GM12878 (cell line): ENCODE measurements around the gene ERV3-1. TPM values are rescaled to one million over a fixed set of nuclear protein-coding genes. Genes with fewer than 3 reads are reported as not detected.

Experiments
- ATAC-seq: fragments of 200-7000 bp; cut with Tn5 transposase; 3 replicates; pipeline ENCODE4 v1.9.1; 2020; ENCODE audit warnings: mild to moderate bottlenecking, moderate library complexity
- BruUV-seq: library from RNA; stranded (reverse); fragments of 400-500 nt; replicated peaks from 2 replicates; lab custom pipeline; 2021; lab: Mats Ljungman, UMichigan
- CTCF ChIA-PET: fragments of 300-600 bp; sonication (Branson Sonifier 250); formaldehyde crosslinking; extraction: SDS; loops from one replicate; lab custom pipeline; 2021; ENCODE audit warnings: inconsistent platforms; lab: Yijun Ruan, JAX
- POLR2A ChIA-PET: fragments of 350-600 bp; formaldehyde crosslinking; extraction: SDS; loops from one replicate; lab custom pipeline; 2021; ENCODE audit warnings: inconsistent platforms; lab: Charles Lee
- RAD21 ChIA-PET: fragments of 300-600 bp; sonication (Branson Sonifier 250); formaldehyde crosslinking; loops from one replicate; lab custom pipeline; 2023; ENCODE audit warnings: antibody characterized with exemption; ENCODE audit not compliant: unreplicated experiment; lab: Charles Lee
- SMC1A ChIA-PET: fragments of 300-600 bp; sonication (Branson Sonifier 250); formaldehyde crosslinking; loops from one replicate; lab custom pipeline; 2023; ENCODE audit not compliant: unreplicated experiment, uncharacterized antibody; lab: Charles Lee
- DNase-seq: peaks from one replicate; pipeline ENCODE4 v3.0.0-alpha.2; 2011; ENCODE audit warnings: low read depth, low spot score
- FAIRE-seq: peaks from 3 replicates; lab custom pipeline; 2011; peaks lifted over from hg19 to GRCh38; lab: Jason Lieb, UNC
- H2AFZ ChIP-seq: 2 replicates; pipeline ENCODE4 v1.6.0; 2011; ENCODE audit warnings: low read depth, low read length, control low read depth; ENCODE audit not compliant: control insufficient read depth
- H3K27ac ChIP-seq: 2 replicates; pipeline ENCODE4 v1.5.1; 2011; ENCODE audit warnings: control low read depth; ENCODE audit not compliant: control insufficient read depth, insufficient read depth
- H3K27me3 ChIP-seq, 2 experiments: replicated peaks in 1 of 2; 2 replicates each; pipeline versions ENCODE4 v1.6.0 to v1.6.1; 2011; ENCODE audit warnings: low read length in 1 of 2; ENCODE audit not compliant: control insufficient read depth in 2 of 2, insufficient read depth in 2 of 2
- H3K36me3 ChIP-seq, 2 experiments: 2 replicates each; pipeline ENCODE4 v1.5.1; 2011; ENCODE audit warnings: low read length in 1 of 2; ENCODE audit not compliant: control insufficient read depth in 2 of 2, insufficient read depth in 2 of 2
- H3K4me1 ChIP-seq: 2 replicates; pipeline ENCODE4 v1.6.1; 2011; ENCODE audit warnings: mild to moderate bottlenecking, low read length, moderate library complexity, mixed read lengths; ENCODE audit not compliant: control insufficient read depth, insufficient read depth
- H3K4me2 ChIP-seq: 2 replicates; pipeline ENCODE4 v1.6.0; 2011; ENCODE audit warnings: control low read depth; ENCODE audit not compliant: control insufficient read depth, insufficient read depth
- H3K4me3 ChIP-seq: fragments of 200-600 bp; sonication (generic); 2 replicates; pipeline ENCODE4 v1.5.1; 2016
- H3K79me2 ChIP-seq: 2 replicates; pipeline ENCODE4 v1.6.0; 2011; ENCODE audit warnings: low read length; ENCODE audit not compliant: control insufficient read depth, insufficient read depth
- H3K9ac ChIP-seq: 2 replicates; pipeline ENCODE4 v1.8.0; 2011; ENCODE audit warnings: low read length, control low read depth, mixed read lengths; ENCODE audit not compliant: control insufficient read depth, insufficient read depth
- H3K9me3 ChIP-seq: replicated peaks from 3 replicates; pipeline ENCODE4 v1.5.1; 2011; ENCODE audit warnings: mild to moderate bottlenecking, low read length; ENCODE audit not compliant: control insufficient read depth, insufficient read depth
- H4K20me1 ChIP-seq: 2 replicates; pipeline ENCODE4 v1.6.0; 2011; ENCODE audit not compliant: control insufficient read depth, insufficient read depth
- ASH2L ChIP-seq: fragments of 300-600, 200-600 bp; sonication (generic); IDR thresholded peaks from 2 replicates; pipeline ENCODE4 v1.6.1; 2017; ENCODE audit warnings: low read depth, mild to moderate bottlenecking, borderline replicate concordance
- CBFB ChIP-seq: IDR thresholded peaks from 2 replicates; pipeline ENCODE4 v1.6.1; 2016; ENCODE audit warnings: antibody characterized with exemption, low read depth
- POLR2A ChIP-seq: IDR thresholded peaks from 2 replicates; pipeline ENCODE4 v1.6.1; 2011; ENCODE audit warnings: low read depth, mild to moderate bottlenecking, low read length
- SMAD5 ChIP-seq: IDR thresholded peaks from 2 replicates; pipeline ENCODE4 v1.6.1; 2016; ENCODE audit warnings: antibody characterized with exemption, low read depth
- WGBS: methylation state at CpG from one replicate; pipeline ENCODE4 v1.1.6; 2016; ENCODE audit warnings: low lambda C conversion rate; ENCODE audit not compliant: insufficient replicate concordance, insufficient coverage; ENCODE audit errors: missing lambda C conversion rate; 5-methylcytosine and 5-hydroxymethylcytosine counted together
- in situ Hi-C: fragments of 300-500 bp; cut with MboI; formaldehyde crosslinking; loops from 9 replicates; pipeline ENCODE4 v1.14.3; 2018; ENCODE audit warnings: mixed read lengths
- intact Hi-C: fragments of 100-400 bp; cut with micrococcal nuclease; formaldehyde crosslinking; loops from one replicate; pipeline ENCODE4 v1.14.2; 2022; ENCODE audit not compliant: unreplicated experiment
- polyA plus RNA-seq, 11 experiments: library from polyadenylated mRNA; depleted of rRNA in 4 of 11; unstranded in 6 of 11; stranded (reverse) in 5 of 11; fragments of >200 nt; fragmentation: Nextera tagmentation in 4 of 11; fragmentation: Illumina TruSeq in 1 of 11; extraction: Ambion mirVana in 4 of 11; extraction: Trizol in 1 of 11; gene quantifications; 1 replicate in 1 of 11; 2 replicates in 10 of 11; pipeline versions ENCODE4 v1.2.1 to v1.2.3, GENCODE V29; 2011 to 2016; ENCODE audit warnings: inconsistent platforms in 2 of 11, missing spikeins in 2 of 11, low read depth in 1 of 11
- total RNA-seq, 4 experiments: library from RNA; depleted of rRNA in 3 of 4; stranded (reverse); fragments of >200 nt in 3 of 4; fragmentation: Illumina TruSeq in 1 of 4; extraction: Trizol in 1 of 4; gene quantifications; 2 replicates each; pipeline versions ENCODE4 v1.2.1 to v1.2.3, GENCODE V29; 2013 to 2021
- TF ChIP-seq, protein P1 (sequence below): IDR thresholded peaks from 2 replicates; pipeline ENCODE4 v1.6.1; 2011; ENCODE audit warnings: borderline replicate concordance, low read depth, mild to moderate bottlenecking, moderate library complexity, low read length; ENCODE audit not compliant: insufficient read depth, poor library complexity, severe bottlenecking

Gene ERV3-1
- total and polyA plus RNA-seq, 10 of the 15 experiments (the other 5 are each of a cell fraction or from before 2014, with no cell fraction given) = 9.4 to 23.4 (median 15.1) TPM

DNA sequence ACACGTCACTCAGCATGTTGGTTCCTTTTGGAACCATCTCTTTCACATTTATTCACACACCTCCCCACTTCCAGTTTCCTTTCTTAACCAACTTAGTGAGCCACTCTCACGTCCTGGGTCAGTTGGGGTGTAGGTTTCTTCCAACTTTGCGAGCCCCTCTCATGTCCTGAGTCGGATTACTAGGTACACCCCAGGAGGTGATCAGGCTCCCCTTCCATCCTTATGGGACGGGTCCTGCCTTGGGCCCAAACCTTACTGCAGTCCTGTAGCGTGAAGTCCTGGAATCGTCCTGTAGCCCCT lies 7.7 kb downstream of the ERV3-1 start:
- FAIRE-seq (no peak), ATAC-seq (no peak), DNase-seq (no peak)
- H3K36me3 ChIP-seq = peaks cover 0 to 3% of the 10 kb centered on the region in 2 experiments; a peak in 2 of 4 replicates
- no peaks in the 10 kb centered on the region for H3K27me3 ChIP-seq
- H4K20me1 ChIP-seq = no peaks in the 10 kb centered on the region
- intact Hi-C loops = no loop called here
- CTCF ChIA-PET = no interaction called here
- H3K79me2 ChIP-seq = no peaks in the 10 kb centered on the region; the same call in none of the 2 replicates
- H2AFZ ChIP-seq = no peak overlapping the region
- no TSS peak for BruUV-seq
- no peaks in the 10 kb centered on the region for H3K4me1 ChIP-seq
- no peak overlapping the region for H3K27ac ChIP-seq
- POLR2A ChIA-PET = no interaction called here
- TF ChIP-seq CBFB (no peak), POLR2A (0 out of 2 replicates have a peak, but pooled peaks have one; percentile 22)
- H3K9me3 ChIP-seq = peaks cover 44% of the 10 kb centered on the region
- no peak overlapping the region for H3K4me3 ChIP-seq
- in situ Hi-C loops = no loop called here
- H3K4me2 ChIP-seq = no peak overlapping the region
- RAD21 ChIA-PET = no interaction called here
- no peak overlapping the region for H3K9ac ChIP-seq
- 99% methylated on average over 7 of the region's 7 CpGs for WGBS
- SMC1A ChIA-PET = no interaction called here

DNA sequence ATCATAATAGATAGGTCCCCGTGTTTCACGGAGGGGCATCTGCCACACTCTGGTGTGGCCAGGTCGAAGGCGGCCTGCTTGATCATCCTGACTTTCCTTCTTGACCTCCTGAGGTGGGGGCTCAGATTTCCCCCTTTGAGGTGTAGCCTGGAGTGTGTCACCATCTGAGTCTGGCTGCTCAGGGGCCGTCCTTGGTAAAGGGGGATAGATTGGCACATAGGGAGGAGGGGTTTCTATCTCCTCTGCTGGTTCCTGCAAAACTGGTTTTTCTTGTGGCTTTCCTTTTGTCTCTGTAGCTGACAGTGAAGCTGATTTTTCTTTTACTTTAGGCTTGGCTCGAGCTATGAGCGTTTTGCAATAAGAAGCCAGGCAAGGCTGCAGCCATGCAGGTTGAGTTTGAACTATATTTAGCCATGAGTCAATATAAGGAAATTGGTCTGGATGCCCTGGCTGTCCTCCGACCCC lies 8.5 kb downstream of the ERV3-1 start:
- no peak for DNase-seq
- no peak overlapping the region for H3K9ac ChIP-seq
- H4K20me1 ChIP-seq = no peaks in the 10 kb centered on the region
- H2AFZ ChIP-seq = no peak overlapping the region
- no peak for FAIRE-seq
- ATAC-seq = no peak
- ChIA-PET CTCF (no interaction called here), SMC1A (no interaction called here), RAD21 (no interaction called here), POLR2A (interaction anchor here (1.0 kb wide), 1 partner anchor 8 kb away, joined by 3 read pairs; the partner anchor contains the start of gene ERV3-1)
- peaks cover 43% of the 10 kb centered on the region for H3K9me3 ChIP-seq
- TF ChIP-seq SMAD5 (no peak), ASH2L (no peak)
- TF ChIP-seq, protein P1, sequence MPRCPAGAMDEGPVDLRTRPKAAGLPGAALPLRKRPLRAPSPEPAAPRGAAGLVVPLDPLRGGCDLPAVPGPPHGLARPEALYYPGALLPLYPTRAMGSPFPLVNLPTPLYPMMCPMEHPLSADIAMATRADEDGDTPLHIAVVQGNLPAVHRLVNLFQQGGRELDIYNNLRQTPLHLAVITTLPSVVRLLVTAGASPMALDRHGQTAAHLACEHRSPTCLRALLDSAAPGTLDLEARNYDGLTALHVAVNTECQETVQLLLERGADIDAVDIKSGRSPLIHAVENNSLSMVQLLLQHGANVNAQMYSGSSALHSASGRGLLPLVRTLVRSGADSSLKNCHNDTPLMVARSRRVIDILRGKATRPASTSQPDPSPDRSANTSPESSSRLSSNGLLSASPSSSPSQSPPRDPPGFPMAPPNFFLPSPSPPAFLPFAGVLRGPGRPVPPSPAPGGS = no peak
- no peaks in the 10 kb centered on the region for H3K4me1 ChIP-seq
- no TSS peak for BruUV-seq
- H3K27me3 ChIP-seq = no peaks in the 10 kb centered on the region
- intact Hi-C loops (no loop called here), in situ Hi-C loops (no loop called here)
- H3K4me2 ChIP-seq = no peak overlapping the region
- over 99% methylated on average over 8 of the region's 8 CpGs for WGBS
- no peak overlapping the region for H3K27ac ChIP-seq
- H3K79me2 ChIP-seq = no peaks in the 10 kb centered on the region; the same call in none of the 2 replicates
- H3K36me3 ChIP-seq = peaks cover 0 to 3% of the 10 kb centered on the region in 2 experiments; a peak in 2 of 4 replicates
- no peak overlapping the region for H3K4me3 ChIP-seq
